GM20431 (cell line): ENCODE results near the gene LRIG1.

Experiments used
- in situ Hi-C: fragments of 300-500 bp; cut with MseI, MboI; formaldehyde crosslinking; loops from one replicate; pipeline ENCODE4 v1.15.0; 2020; ENCODE audit warnings: low sequenced_read_pairs; ENCODE audit not compliant: unreplicated experiment

The LRIG1 gene

DNA sequence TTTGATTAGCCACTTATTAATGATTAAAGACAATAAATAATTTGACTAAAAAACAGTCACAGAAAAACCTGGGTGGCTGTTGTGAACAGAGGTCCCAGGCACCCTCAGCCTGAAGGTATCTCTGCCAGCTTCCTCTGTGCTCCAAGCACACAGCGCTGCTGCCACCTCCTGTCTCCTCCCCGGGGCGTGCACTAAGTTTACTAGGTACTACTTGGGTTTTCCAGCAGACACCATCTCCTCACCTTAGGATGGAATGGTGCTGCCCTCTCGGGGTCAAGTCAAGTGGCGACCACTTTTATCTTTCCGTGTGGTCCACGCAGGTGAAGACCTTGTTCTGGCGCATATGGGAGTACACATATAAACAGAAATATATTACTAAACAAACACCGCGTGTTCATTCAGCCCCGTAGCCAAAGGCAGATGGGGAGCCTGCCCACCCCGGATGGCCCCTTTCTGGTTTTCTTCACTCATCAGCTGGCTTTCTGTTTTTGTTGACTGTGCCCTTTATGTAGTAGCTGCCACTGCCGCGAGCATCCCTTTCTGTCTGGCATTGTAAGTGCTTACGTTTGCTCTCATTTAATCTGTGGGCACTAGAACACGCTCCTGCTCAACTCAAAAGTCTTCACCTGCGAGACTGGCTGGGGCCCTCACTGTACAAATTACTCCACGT is 128.0 kb downstream of the LRIG1 start:
- in situ Hi-C loops = no loop called here

GRCh38 chr3:66371432-66371831 is 129.4 kb downstream of the LRIG1 start:
- in situ Hi-C loops = no loop called here

GRCh38 chr3:66370179-66370578 is 130.6 kb downstream of the LRIG1 start:
- in situ Hi-C loops = no loop called here

DNA sequence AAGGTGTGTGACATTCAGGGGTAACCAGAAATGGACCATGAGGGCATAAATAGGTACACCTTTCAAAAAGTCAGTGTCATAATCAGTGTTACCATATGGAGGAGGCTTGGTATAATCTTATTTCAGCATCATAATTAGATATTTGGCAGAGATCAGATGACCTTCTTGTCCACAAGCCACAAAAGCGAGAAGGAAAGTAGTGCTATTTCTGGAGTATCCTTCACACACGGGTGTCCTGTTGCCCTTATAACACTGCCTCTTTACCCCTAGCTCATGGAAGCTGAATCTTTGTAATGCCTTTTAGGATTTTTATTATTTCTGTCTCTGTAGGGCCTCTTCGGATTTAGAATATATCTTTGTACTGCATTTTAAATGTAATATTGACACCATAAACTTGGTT is 132.8 kb downstream of the LRIG1 start:
- in situ Hi-C loops = no loop called here

DNA sequence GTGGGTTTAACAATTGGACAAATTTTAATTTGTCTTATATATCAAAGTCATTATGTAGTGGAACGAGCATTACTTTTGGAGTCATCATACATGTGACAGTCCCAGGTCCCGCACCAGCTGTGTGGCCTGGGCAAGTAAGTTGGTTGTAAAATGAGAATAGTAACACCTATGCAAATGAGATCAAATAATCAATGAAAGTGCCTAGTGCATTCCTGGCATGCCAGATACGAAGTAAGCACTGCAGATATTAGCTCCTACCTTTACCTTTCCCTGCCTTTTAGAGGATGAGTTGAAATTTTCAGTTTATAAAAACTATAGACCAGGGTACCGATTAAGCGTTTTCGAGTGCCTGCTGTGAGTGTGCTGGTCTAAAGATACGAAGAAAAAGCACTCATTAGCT is 134.1 kb downstream of the LRIG1 start:
- in situ Hi-C loops = no loop called here

GRCh38 chr3:66365080-66365479 is 135.7 kb downstream of the LRIG1 start:
- in situ Hi-C loops = no loop called here

GRCh38 chr3:66363148-66363547 is 137.7 kb downstream of the LRIG1 start:
- in situ Hi-C loops = no loop called here

GRCh38 chr3:66362541-66362941 is 138.3 kb downstream of the LRIG1 start:
- in situ Hi-C loops = no loop called here

GRCh38 chr3:66361356-66361755 is 139.5 kb downstream of the LRIG1 start:
- in situ Hi-C loops = no loop called here

DNA sequence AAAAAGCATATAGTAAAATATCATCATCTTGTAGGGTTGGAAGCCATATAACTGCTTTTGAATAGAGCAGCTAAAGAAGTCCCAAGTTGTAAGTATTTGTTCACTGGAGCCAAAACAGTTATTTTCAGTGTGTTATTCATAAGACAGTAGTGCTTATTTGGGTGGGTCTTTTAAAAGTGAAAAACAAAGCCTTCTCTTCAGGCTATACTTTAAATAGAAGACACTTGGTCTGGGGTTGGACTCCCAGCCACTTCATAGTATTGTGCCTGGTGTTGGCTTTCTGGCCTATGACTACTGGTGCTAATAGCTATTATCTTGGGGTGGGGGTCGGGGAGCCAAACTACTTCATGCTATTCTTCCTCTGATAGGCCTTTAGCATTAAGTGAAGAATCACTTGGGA is 144.8 kb downstream of the LRIG1 start:
- in situ Hi-C loops = no loop called here

GRCh38 chr3:66355394-66355793 is 145.4 kb downstream of the LRIG1 start:
- in situ Hi-C loops = no loop called here

- in situ Hi-C loops = no loop called here
These were observed 146.8 kb downstream of the LRIG1 start for GRCh38 chr3:66354001-66354400.

- in situ Hi-C loops = no loop called here
These were observed 147.3 kb downstream of the LRIG1 start for GRCh38 chr3:66353530-66353929.

GRCh38 chr3:66353039-66353438 is 147.8 kb downstream of the LRIG1 start:
- in situ Hi-C loops = no loop called here

DNA sequence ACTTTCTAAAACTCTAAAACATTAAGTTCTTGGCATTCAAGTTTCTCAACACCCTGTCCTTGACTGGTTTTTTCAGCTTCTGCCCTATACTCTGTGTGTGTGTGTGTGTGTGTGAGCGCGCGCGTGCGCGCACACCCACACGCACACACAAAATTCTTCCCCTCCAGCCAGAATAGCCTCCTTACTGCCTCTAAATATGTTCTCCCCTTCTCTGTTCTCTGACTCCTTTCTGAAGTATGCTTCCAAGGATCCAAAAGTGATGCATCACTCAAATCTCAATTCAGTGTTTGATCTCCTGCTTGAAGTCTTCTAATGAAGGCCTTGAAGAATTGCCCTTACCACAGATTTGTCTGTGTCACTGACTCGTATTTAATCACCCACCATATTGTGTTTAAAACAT is 150.2 kb downstream of the LRIG1 start:
- in situ Hi-C loops = no loop called here

DNA sequence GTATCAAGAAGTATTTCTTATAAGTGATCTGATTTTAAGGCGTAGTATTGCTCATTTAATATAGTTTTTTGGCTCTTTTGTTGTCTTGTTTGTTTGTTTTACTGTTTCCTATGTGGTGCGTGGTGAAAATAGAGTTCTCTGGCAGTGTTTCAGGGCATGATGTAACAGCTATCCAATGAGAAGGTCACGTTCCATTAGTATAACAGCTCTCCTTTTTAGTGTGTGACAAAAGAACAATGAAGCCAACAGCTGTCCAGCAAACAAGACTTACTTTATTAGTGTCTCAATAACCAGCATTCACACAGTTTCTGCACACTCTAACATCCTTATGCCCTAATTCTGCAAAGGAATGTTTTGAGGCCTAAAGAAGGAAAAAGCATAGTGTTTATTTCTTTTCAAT is 152.1 kb downstream of the LRIG1 start:
- in situ Hi-C loops = no loop called here

DNA sequence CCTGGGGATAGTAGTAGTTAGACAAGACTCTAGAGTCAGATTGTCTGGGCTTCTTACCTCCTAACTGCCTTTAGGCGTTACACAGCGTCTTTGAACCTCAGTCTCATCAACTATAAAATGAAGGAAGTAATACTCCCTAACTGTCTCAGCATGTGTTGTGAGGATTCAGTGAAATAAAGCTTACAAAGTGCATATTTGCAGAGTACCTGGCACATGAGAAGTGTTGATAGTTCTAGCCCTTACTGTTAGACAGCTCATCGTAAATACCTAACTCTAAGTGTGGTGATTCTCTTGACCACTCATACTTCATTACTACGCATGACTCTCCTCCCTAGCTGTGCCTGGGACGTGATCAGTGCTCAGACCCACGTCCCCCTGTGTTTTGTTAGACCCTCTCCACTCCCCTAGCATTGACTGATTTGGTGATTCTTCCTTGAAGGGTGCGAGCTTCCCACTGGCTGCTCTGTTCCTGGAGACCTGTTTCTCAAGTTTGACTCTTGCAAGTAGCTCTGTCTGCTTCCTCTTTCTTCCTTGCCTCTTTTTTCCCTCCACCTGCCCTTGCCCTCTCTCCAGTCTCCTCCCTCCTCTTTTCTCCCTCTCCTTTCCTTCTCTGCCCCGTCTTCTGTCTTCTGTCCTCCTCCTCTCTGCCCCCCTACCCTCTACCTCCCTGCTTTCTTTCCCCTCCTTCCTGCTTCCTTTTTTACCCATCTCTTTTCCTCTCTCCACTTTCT is 155.8 kb downstream of the LRIG1 start:
- in situ Hi-C loops = no loop called here

DNA sequence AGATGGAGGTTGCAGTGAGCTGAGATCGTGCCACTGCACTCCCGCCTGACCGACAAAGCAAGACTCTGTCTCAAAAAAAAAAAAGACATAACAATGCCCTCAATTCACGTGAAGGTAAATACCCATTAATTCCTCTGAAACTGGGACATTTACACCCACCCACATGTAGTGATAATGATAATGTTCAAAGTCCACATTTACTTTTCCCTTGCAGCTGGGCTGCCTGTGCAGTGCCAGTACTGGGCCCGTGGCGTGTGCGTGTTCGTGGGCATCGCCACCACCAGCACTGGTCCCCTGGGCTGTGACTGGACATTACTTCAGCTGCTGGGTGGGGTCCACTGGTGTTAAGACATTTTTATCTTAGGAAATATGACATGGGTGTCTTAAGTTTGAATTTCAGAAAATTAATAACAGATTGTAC is 156.4 kb downstream of the LRIG1 start:
- in situ Hi-C loops = no loop called here

DNA sequence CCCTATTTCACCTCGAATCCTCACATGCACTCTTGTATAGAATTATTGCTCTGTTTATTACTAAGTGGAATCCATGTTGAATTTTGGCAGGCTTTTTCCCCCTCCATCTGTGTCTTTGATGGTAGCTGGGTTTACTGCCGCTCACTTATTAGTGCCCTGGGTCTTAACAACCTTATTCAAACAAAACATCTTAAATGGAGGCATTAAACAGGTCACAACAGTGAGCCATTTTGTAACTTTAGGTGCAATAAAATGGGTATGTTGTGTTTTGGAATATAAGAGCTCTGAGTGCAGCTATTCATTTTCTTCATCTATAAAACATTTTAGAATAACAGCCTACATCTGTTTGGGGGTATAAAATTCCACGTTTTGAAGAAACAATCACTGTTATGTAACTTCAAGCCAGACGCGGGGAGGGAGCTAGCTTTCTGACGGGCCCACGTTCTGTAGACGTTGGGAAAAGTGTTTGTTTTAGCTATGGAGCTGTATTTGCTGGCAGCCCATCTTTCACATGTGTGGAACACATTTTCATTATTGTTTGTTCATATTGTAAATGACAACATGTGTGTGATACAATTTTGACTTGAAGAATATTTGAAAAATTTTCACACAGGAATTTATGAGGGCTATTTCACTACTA is 158.0 kb downstream of the LRIG1 start:
- in situ Hi-C loops = no loop called here

DNA sequence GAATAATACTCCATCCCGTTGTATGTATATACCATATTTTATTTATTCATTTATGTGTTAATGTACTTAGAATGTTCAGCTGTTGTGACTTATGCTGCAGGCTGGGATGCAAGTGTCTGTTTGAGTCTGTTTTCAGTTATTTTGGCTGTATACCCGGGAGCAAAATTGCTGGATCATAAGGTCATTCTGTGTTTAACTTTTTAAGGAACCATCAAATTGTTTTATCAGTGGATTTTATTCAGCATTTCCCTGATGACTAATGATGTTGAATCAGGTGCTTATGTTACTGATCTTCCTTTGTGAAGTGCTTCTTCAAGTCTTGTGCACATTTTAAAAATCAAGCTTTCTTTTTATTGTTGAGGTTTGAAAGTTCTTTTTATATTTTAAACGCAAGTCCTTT is 161.9 kb downstream of the LRIG1 start:
- in situ Hi-C loops = no loop called here

GRCh38 chr3:66336333-66336766 is 164.5 kb downstream of the LRIG1 start:
- in situ Hi-C loops = no loop called here
